RWPE2 (cell line): ENCODE measurements around the gene SWSAP1.
A peak's percentile ranks its signal among the peaks of the same experiment; 100 is the strongest.
"Not testable (repeated sequence)": the region's sequence is repeated elsewhere in the genome, so short reads cannot be mapped to it uniquely, and the experiment has no call there.

ENCODE experiments used
- ATAC-seq: fragments of 200-7000 bp; cut with Tn5 transposase; 3 replicates; pipeline ENCODE4 v1.9.1; 2021; ENCODE audit warnings: low read depth
- DNase-seq: peaks from one replicate; pipeline ENCODE4 v3.0.0-alpha.2; 2020; ENCODE audit warnings: low spot score
- H3K27ac ChIP-seq: fragments of 450-650 bp; 2 replicates; pipeline ENCODE4 v1.5.1; 2017; ENCODE audit warnings: mild to moderate bottlenecking; ENCODE audit not compliant: poor library complexity, severe bottlenecking
- H3K27me3 ChIP-seq: fragments of 250-450 bp; sonication (Bioruptor Pico); 2 replicates; pipeline ENCODE4 v1.5.1; 2021; ENCODE audit warnings: mild to moderate bottlenecking, moderate library complexity; ENCODE audit not compliant: insufficient read depth, poor library complexity, severe bottlenecking
- H3K36me3 ChIP-seq: fragments of 250-450 bp; sonication (Bioruptor Pico); 2 replicates; pipeline ENCODE4 v1.5.1; 2020; ENCODE audit warnings: low read depth, mild to moderate bottlenecking, moderate library complexity
- H3K4me1 ChIP-seq: fragments of 250-450 bp; sonication (Bioruptor Pico); 2 replicates; pipeline ENCODE4 v1.5.1; 2021; ENCODE audit warnings: mild to moderate bottlenecking, moderate library complexity; ENCODE audit not compliant: insufficient read depth, poor library complexity, severe bottlenecking
- H3K4me3 ChIP-seq: fragments of 250-450 bp; sonication (Bioruptor Pico); 2 replicates; pipeline ENCODE4 v1.5.1; 2021; ENCODE audit warnings: mild to moderate bottlenecking, moderate library complexity; ENCODE audit not compliant: severe bottlenecking
- H3K9me3 ChIP-seq: fragments of 250-450 bp; sonication (Bioruptor Pico); 2 replicates; pipeline ENCODE4 v1.5.1; 2021; ENCODE audit warnings: mild to moderate bottlenecking, moderate library complexity; ENCODE audit not compliant: severe bottlenecking
- CTCF ChIP-seq: fragments of 450-650 bp; IDR thresholded peaks from one replicate; pipeline ENCODE4 v1.5.1; 2017; ENCODE audit warnings: mild to moderate bottlenecking, moderate library complexity; ENCODE audit not compliant: poor library complexity, severe bottlenecking

SWSAP1 gene

DNA sequence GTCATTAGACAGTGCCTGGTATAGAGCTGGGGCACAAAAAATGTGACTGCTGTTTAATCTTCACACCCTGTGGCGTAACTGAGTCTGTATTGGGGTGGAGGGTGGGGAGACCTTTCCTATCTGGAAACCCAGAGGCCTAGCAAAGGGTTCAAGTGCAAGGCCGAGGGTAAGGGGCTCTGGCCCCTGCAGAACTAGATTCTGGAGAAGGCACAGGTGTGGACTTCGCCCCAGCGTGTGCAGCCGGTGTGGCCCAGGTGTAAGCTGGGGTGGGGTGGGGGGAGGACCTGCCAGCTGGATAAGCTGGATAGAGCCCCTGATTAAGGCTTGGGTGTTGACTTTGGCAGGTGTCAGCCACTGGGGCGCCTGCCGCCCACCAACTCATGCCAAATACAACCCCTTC, 36.3 kb upstream of the SWSAP1 start:
- H3K36me3 ChIP-seq = peaks cover 40% of the 10 kb centered on the region
- no peak for TF ChIP-seq CTCF
- ATAC-seq = no peak
- H3K9me3 ChIP-seq = no peaks in the 10 kb centered on the region
- no peaks in the 10 kb centered on the region for H3K27me3 ChIP-seq
- peak overlapping the region; percentile 42 for H3K27ac ChIP-seq
- H3K4me1 ChIP-seq = no peaks in the 10 kb centered on the region
- no peak for DNase-seq
- no peak overlapping the region for H3K4me3 ChIP-seq

- Histone ChIP-seq H3K4me3 (peak overlapping the region; percentile 63), H3K27ac (peak overlapping the region; percentile 42), H3K36me3 (peaks cover 34% of the 10 kb centered on the region), H3K9me3 (no peaks in the 10 kb centered on the region), H3K4me1 (no peaks in the 10 kb centered on the region), H3K27me3 (no peaks in the 10 kb centered on the region)
- TF ChIP-seq CTCF = no peak
- DNase-seq (no peak), ATAC-seq (peak; percentile 53)
Measured at GRCh38 chr19:11338569-11339253, 35.8 kb upstream of the SWSAP1 start.

DNA sequence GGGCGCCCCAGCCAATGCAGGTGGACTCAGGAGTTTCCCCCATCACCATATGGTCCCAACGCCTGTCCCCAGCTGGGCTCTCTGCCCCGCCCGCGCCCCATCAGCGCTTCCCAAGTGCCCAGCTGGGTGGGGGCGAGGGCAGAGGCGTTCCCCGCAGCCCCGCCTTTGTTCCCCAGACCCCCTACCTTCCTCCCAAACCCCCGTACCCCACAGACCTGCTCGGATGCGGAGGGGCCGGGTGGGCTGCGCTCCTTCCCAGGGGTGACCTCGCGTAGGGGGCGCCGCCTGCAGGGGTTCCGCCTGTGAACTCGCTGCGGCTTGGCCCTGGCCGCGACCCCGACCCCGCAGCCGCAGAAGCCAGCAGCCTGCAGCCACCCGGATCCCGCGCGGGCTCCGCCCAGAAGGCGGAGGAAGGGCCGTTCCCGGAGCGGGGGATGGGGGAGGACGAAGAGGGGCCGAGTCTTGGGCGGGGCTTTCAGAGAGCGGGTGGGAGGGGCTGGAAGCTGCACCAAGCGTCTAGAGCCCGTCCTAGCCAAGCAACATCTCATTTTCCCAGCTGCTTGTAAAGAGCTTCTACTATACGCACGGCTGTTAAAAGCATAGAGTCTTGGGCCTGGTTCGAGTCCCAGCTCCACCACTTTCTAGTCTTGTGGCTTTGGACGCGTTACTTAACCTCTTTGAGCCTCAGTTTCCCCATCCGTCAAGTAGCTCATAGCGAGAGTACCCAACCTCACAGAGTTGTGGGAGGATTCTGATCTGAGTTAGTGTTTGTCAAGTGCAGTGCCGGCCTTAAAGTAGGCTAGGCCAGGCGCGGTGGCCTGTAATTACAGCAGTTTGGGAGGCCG, 35.0 kb upstream of the SWSAP1 start, which contains the start of gene RAB3D:
TSS of gene RAB3D (minus strand) at position 404 of the 845 bp plus-strand sequence. CDS start 2,258 bp downstream, outside the sequence.
- Histone ChIP-seq H3K9me3 (no peaks in the 10 kb centered on the region), H3K4me1 (peaks cover 4% of the 10 kb centered on the region), H3K4me3 (peak within 1 kb of the TSS; percentile 63), H3K27ac (peak within 1 kb of the TSS; percentile 42), H3K36me3 (peaks cover 26% of the 10 kb centered on the region), H3K27me3 (no peaks in the 10 kb centered on the region)
- DNase-seq (peak; percentile 89), ATAC-seq (peak; percentile 87)
- no peak for TF ChIP-seq CTCF

DNA sequence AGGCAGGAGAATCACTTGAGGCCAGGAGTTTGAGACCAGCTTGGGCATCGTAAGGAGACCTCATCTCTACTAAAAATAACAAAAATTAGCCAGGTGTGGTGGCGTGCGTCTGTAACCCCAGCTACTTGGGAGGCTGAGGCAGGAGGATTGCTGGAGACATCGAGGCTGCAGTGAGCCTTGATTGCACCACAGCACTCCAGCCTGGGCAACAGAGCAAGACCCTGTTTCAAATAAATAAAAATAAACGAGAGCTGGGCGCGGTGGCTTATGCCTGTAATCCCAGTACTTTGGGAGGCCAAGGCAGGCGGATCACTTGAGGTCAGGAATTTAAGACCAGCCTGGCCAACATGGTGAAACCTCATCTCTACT, 34.4 kb upstream of the SWSAP1 start:
- not testable (repeated sequence) for DNase-seq, H3K27me3 ChIP-seq, H3K4me1 ChIP-seq, ATAC-seq, H3K9me3 ChIP-seq, H3K27ac ChIP-seq, H3K4me3 ChIP-seq
- H3K36me3 ChIP-seq = peaks cover 20% of the 10 kb centered on the region

DNA sequence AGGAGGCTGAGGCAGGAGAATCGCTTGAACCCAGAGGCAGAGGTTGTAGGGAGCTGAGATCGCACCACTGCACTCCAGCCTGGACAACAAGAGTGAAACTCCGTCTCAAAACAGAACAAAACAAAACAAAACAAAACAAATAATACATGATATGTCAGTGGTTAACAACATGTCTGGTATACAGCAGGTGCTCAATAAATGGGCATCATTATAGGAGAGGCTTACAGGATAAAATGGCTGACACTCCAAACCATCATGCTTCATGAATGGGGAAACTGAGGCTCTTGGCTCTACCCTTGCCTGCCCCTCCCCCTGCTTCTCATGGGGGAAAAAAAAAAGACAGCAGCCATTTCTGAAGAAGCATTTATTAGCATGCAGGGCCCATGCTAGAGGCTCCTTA, 32.0 kb upstream of the SWSAP1 start:
- DNase-seq (no peak), ATAC-seq (no peak)
- no peak for TF ChIP-seq CTCF
- no peak overlapping the region for H3K27ac ChIP-seq
- H3K4me3 ChIP-seq = no peak overlapping the region
- H3K27me3 ChIP-seq = no peaks in the 10 kb centered on the region
- no peaks in the 10 kb centered on the region for H3K36me3 ChIP-seq
- H3K9me3 ChIP-seq = no peaks in the 10 kb centered on the region
- H3K4me1 ChIP-seq = peaks cover 10% of the 10 kb centered on the region
